COLO829 (cell line): ENCODE measurements around the gene ECD.
A peak's percentile ranks its signal among the peaks of the same experiment; 100 is the strongest.

Experiments
- DNase-seq: peaks from one replicate; pipeline ENCODE4 v3.0.0; 2012; ENCODE audit warnings: low spot score

Gene ECD

GRCh38 chr10:73096449-73097304 is 71.1 kb downstream of the ECD start, which contains the start of gene P4HA1:
P4HA1 (minus strand) TSS chr10:73096866; CDS start chr10:73074883, 21,983 bp downstream.
- DNase-seq, result peak; percentile 93

- no peak for DNase-seq
Measured at GRCh38 chr10:73096041-73096448, 71.8 kb downstream of the ECD start.

GRCh38 chr10:73095481-73096021 is 72.3 kb downstream of the ECD start:
- DNase-seq, result peak; percentile 53

GRCh38 chr10:73094986-73095480 is 72.8 kb downstream of the ECD start:
- no peak for DNase-seq

GRCh38 chr10:73093922-73094850 is 73.6 kb downstream of the ECD start:
- no peak for DNase-seq

- DNase-seq, result no peak
Measured at GRCh38 chr10:73092830-73093229, 75.0 kb downstream of the ECD start.

GRCh38 chr10:73088304-73088703 is 79.5 kb downstream of the ECD start:
- no peak for DNase-seq

GRCh38 chr10:73086816-73087215 is 81.0 kb downstream of the ECD start:
- DNase-seq, result no peak

GRCh38 chr10:73084209-73084608 is 83.6 kb downstream of the ECD start:
- no peak for DNase-seq
